ENCODE measurements around the gene TIMP3. TPM values are rescaled to one million over a fixed set of nuclear protein-coding genes. Genes with fewer than 3 reads are reported as not detected.

The TIMP3 gene
- polyA plus RNA-seq, 1 donor (not counting 4 experiments of a cell fraction or from before 2014, with no cell fraction given): 34.3 TPM

DNA sequence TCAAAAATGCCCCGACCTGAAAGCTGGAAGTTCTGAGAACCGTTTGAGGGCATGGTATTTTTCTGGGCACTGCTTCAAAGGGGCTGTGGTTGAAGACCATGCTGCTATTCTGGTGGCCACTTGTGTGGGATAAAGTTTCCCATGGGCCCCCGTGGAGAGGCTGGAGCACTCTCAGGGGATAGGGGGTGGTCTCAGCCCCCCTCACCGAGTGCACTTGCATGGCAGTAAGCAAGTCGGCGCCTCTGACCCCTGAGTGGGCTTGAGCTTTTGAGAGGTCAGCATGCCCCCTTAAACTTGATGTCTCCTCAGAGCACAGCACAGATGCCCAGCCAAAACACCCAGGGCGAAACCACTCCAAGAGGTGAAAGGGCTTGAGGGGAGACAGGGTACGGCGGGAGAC, 35.6 kb downstream of the TIMP3 start:
- FAIRE-seq (no peak), DNase-seq (ENCODE audit: low read depth, low spot score) (no peak)
- Histone ChIP-seq H3K9me1 (ENCODE audit: control insufficient read depth, extremely low read depth, insufficient read depth, low read length) (no peaks in the 10 kb centered on the region), H3K27ac (ENCODE audit: control insufficient read depth, insufficient read depth, low read length) (no peak overlapping the region), H3K4me3 (ENCODE audit: control insufficient read depth in 2 of 3, extremely low read depth in 1 of 3, insufficient read depth in 2 of 3, low read depth in 1 of 3, low read length in 3 of 3) (no peak overlapping the region), H3K4me2 (ENCODE audit: control insufficient read depth, extremely low read depth, insufficient read depth, low read depth, low read length) (no peak overlapping the region), H3K9me3 (ENCODE audit: control insufficient read depth, low read depth, low read length) (no peaks in the 10 kb centered on the region), H2AFZ (ENCODE audit: control insufficient read depth, low read length) (no peak overlapping the region), H3K9ac (ENCODE audit: control insufficient read depth, extremely low read depth, insufficient read depth, low read length) (no peak overlapping the region), H3K4me1 (ENCODE audit: control insufficient read depth, extremely low read depth, insufficient read depth, low read length) (peaks cover 3% of the 10 kb centered on the region), H3K27me3 (ENCODE audit: control insufficient read depth, extremely low read depth, insufficient read depth, low read length) (no peaks in the 10 kb centered on the region), H3K36me3 (ENCODE audit: control insufficient read depth in 2 of 2, extremely low read depth in 1 of 2, insufficient read depth in 2 of 2, low read length in 2 of 2) (no peaks in the 10 kb centered on the region), H4K20me1 (ENCODE audit: control insufficient read depth, extremely low read depth, insufficient read depth, low read length) (peaks cover 15% of the 10 kb centered on the region), H3K79me2 (ENCODE audit: control insufficient read depth, insufficient read depth, low read length) (no peaks in the 10 kb centered on the region)
- dilution Hi-C loops (cut with MboI; ENCODE audit: extremely low pct_ligation_motif_present, low sequenced_read_pairs): no loop called here
- TF ChIP-seq EZH2 (IDR thresholded peaks at IDR 0.05; ENCODE audit: low read length): no peak
- TF ChIP-seq, protein P1, sequence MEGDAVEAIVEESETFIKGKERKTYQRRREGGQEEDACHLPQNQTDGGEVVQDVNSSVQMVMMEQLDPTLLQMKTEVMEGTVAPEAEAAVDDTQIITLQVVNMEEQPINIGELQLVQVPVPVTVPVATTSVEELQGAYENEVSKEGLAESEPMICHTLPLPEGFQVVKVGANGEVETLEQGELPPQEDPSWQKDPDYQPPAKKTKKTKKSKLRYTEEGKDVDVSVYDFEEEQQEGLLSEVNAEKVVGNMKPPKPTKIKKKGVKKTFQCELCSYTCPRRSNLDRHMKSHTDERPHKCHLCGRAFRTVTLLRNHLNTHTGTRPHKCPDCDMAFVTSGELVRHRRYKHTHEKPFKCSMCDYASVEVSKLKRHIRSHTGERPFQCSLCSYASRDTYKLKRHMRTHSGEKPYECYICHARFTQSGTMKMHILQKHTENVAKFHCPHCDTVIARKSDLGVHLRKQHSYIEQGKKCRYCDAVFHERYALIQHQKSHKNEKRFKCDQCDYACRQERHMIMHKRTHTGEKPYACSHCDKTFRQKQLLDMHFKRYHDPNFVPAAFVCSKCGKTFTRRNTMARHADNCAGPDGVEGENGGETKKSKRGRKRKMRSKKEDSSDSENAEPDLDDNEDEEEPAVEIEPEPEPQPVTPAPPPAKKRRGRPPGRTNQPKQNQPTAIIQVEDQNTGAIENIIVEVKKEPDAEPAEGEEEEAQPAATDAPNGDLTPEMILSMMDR (optimal IDR thresholded peaks at IDR 0.05 in 1 of 3, IDR thresholded peaks at IDR 0.05 in 1 of 3, conservative IDR thresholded peaks at IDR 0.05 in 1 of 3; ENCODE audit: extremely low read depth in 1 of 3, insufficient read depth in 2 of 3, low read length in 3 of 3): no peak

DNA sequence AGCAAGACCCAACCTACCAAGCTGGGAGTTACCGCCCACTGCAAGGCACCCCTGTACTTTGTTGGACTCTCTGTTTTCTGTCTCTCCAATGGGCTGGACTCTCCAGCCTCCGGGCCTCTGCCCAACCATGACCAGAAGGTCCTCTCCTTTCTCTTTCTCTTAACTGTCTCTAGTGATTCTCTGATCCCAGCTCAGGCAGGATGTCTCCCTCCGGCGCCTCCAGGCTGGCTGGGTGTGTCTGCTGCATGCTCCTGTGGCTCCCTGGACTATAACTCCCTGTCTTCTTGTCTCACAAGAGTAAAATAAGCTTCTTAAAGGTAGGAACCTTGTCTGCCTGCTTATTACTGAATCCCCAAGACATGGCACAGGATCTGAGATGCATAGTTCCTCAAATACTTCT, 36.3 kb downstream of the TIMP3 start:
- Histone ChIP-seq H3K27me3 (ENCODE audit: control insufficient read depth, extremely low read depth, insufficient read depth, low read length) (no peaks in the 10 kb centered on the region), H2AFZ (ENCODE audit: control insufficient read depth, low read length) (no peak overlapping the region), H3K9me1 (ENCODE audit: control insufficient read depth, extremely low read depth, insufficient read depth, low read length) (no peaks in the 10 kb centered on the region), H4K20me1 (ENCODE audit: control insufficient read depth, extremely low read depth, insufficient read depth, low read length) (peaks cover 15% of the 10 kb centered on the region), H3K4me1 (ENCODE audit: control insufficient read depth, extremely low read depth, insufficient read depth, low read length) (peaks cover 3% of the 10 kb centered on the region), H3K27ac (ENCODE audit: control insufficient read depth, insufficient read depth, low read length) (no peak overlapping the region), H3K9ac (ENCODE audit: control insufficient read depth, extremely low read depth, insufficient read depth, low read length) (no peak overlapping the region), H3K9me3 (ENCODE audit: control insufficient read depth, low read depth, low read length) (no peaks in the 10 kb centered on the region), H3K4me2 (ENCODE audit: control insufficient read depth, extremely low read depth, insufficient read depth, low read depth, low read length) (no peak overlapping the region), H3K36me3 (ENCODE audit: control insufficient read depth in 2 of 2, extremely low read depth in 1 of 2, insufficient read depth in 2 of 2, low read length in 2 of 2) (no peaks in the 10 kb centered on the region), H3K79me2 (ENCODE audit: control insufficient read depth, insufficient read depth, low read length) (no peaks in the 10 kb centered on the region), H3K4me3 (ENCODE audit: control insufficient read depth in 2 of 3, extremely low read depth in 1 of 3, insufficient read depth in 2 of 3, low read depth in 1 of 3, low read length in 3 of 3) (no peak overlapping the region)
- dilution Hi-C loops (cut with MboI; ENCODE audit: extremely low pct_ligation_motif_present, low sequenced_read_pairs): no loop called here
- DNase-seq (ENCODE audit: low read depth, low spot score) (no peak), FAIRE-seq (no peak)
- TF ChIP-seq, protein P1 (optimal IDR thresholded peaks at IDR 0.05 in 1 of 3, IDR thresholded peaks at IDR 0.05 in 1 of 3, conservative IDR thresholded peaks at IDR 0.05 in 1 of 3; ENCODE audit: extremely low read depth in 1 of 3, insufficient read depth in 2 of 3, low read length in 3 of 3): no peak
- no peak for TF ChIP-seq EZH2 (IDR thresholded peaks at IDR 0.05; ENCODE audit: low read length)
